Measurements from ENCODE around the gene ELMO1. TPM values are rescaled to one million over a fixed set of nuclear protein-coding genes. Genes with fewer than 3 reads are reported as not detected.

ELMO1 gene
- total and polyA plus RNA-seq, 2 donors from 2014 or later = 6.0 to 35.4 TPM

DNA sequence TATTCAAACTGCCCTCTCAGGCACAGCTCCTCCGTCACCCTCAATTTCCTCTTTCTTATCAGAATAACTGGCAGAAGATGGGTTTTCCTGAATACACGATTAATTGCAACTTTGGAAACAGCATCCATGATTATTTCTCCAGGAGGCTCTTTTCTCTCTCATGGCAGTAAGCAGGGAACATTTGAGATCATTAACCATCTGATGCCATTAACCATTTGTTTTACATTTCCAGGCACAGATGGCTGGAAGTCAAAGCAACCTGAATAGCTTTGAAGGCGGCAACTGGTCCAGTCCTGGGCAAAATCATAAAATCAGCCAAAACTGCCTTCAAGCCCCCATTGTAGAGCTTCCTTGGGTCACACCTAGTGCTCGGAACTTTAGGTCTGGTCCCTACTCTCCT, 434.9 kb downstream of the ELMO1 start:
- no peaks in the 10 kb centered on the region for H3K9me3 ChIP-seq (ENCODE audit: control insufficient read depth in 2 of 3, insufficient read depth in 1 of 3, low read length in 3 of 3)
- no peak overlapping the region for H3K4me3 ChIP-seq (ENCODE audit: low read length in 3 of 3)
- H3K36me3 ChIP-seq (ENCODE audit: control insufficient read depth in 2 of 3, insufficient read depth in 3 of 3, low read length in 3 of 3) = no peaks in the 10 kb centered on the region
- intact Hi-C loops (cut with DNase I) = no loop called here
- no peaks in the 10 kb centered on the region for H3K27me3 ChIP-seq (ENCODE audit: control insufficient read depth, insufficient read depth, low read length)
- no peak overlapping the region for H3K27ac ChIP-seq (ENCODE audit: low read depth in 2 of 2, low read length in 2 of 2)
- DNase-seq (peak in 1 of 5 donors; percentile 11), FAIRE-seq (no peak)
- no peak overlapping the region for H3K9ac ChIP-seq (ENCODE audit: low read length in 3 of 3)
- TF ChIP-seq, protein P1, sequence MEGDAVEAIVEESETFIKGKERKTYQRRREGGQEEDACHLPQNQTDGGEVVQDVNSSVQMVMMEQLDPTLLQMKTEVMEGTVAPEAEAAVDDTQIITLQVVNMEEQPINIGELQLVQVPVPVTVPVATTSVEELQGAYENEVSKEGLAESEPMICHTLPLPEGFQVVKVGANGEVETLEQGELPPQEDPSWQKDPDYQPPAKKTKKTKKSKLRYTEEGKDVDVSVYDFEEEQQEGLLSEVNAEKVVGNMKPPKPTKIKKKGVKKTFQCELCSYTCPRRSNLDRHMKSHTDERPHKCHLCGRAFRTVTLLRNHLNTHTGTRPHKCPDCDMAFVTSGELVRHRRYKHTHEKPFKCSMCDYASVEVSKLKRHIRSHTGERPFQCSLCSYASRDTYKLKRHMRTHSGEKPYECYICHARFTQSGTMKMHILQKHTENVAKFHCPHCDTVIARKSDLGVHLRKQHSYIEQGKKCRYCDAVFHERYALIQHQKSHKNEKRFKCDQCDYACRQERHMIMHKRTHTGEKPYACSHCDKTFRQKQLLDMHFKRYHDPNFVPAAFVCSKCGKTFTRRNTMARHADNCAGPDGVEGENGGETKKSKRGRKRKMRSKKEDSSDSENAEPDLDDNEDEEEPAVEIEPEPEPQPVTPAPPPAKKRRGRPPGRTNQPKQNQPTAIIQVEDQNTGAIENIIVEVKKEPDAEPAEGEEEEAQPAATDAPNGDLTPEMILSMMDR (IDR thresholded peaks at IDR 0.05; ENCODE audit: borderline replicate concordance, extremely low read depth, insufficient read depth) = no peak
- no peaks in the 10 kb centered on the region for H3K4me1 ChIP-seq (ENCODE audit: control insufficient read depth in 2 of 3, insufficient read depth in 2 of 3, low read depth in 1 of 3, low read length in 3 of 3)

DNA sequence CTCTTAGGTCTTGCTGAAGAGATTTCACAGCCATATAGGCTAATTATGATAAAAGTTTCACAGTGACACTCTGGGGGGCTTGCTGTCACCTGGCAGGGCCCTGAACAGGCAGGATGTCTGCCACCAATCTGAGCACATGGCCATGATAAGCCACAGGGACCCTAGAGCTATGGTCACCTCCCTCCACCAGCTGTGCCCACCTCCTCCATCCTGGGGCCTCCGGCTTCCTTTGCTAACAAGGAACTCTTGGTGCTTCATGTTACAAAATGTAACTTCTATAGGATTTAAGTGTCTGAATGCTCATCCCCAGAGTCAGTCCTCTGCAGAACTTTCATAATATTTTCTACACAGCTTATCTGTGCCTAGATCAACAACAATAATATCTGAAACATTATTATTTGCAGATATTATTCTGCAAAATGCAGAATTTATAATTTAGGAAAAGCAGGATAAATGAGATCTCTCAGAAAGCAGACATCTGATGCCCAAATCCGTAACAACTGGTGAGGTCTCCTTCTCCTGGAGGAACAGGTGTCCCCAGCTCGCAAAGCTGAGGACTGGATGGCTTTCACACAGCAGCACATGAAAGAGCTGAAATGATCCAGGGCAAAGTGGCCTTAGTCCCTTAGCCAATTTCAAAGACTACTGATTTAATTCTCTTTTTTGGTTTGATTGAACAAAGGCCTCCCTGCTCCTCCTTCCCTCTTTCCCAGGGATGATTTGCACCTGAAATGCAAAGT, 437.3 kb downstream of the ELMO1 start:
- no peak for DNase-seq
- Histone ChIP-seq H3K4me3 (ENCODE audit: low read length in 3 of 3) (no peak overlapping the region), H3K4me1 (ENCODE audit: control insufficient read depth in 2 of 3, insufficient read depth in 2 of 3, low read depth in 1 of 3, low read length in 3 of 3) (no peaks in the 10 kb centered on the region), H3K27ac (ENCODE audit: low read depth in 2 of 2, low read length in 2 of 2) (no peak overlapping the region), H3K9me3 (ENCODE audit: control insufficient read depth in 2 of 3, insufficient read depth in 1 of 3, low read length in 3 of 3) (no peaks in the 10 kb centered on the region), H3K9ac (ENCODE audit: low read length in 3 of 3) (no peak overlapping the region), H3K27me3 (ENCODE audit: control insufficient read depth, insufficient read depth, low read length) (no peaks in the 10 kb centered on the region), H3K36me3 (ENCODE audit: control insufficient read depth in 2 of 3, insufficient read depth in 3 of 3, low read length in 3 of 3) (no peaks in the 10 kb centered on the region)
- TF ChIP-seq, protein P1 (IDR thresholded peaks at IDR 0.05; ENCODE audit: borderline replicate concordance, extremely low read depth, insufficient read depth) = no peak
- intact Hi-C loops (cut with DNase I) = no loop called here
- FAIRE-seq = no peak

DNA sequence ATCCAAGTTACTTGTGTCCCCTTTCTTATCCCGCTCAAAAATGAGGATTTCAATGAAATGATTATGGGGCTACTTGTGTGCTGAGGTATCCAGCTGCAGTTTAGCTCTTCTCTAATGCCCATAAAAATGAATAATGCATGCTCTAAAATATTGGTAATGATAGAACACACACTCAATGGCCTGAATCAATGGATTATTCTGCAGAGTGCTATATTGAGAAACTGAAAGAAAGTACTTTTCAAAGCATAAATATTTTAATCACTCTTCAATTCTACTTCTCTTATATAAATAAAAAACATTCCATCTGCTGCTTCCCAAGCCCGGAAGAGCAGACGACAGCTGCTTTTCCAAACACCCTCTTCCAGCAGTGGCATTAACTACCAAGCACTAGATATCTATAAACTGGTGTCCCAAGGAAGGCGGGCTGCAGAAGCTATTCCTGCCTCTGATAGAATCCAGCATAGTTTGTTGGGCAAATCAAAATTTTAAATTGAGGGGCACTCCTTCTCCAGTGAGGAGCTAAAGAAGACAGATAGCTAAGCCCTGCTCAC, 439.5 kb downstream of the ELMO1 start:
- TF ChIP-seq, protein P1 (IDR thresholded peaks at IDR 0.05; ENCODE audit: borderline replicate concordance, extremely low read depth, insufficient read depth) = no peak
- no peak overlapping the region for H3K4me3 ChIP-seq (ENCODE audit: low read length in 3 of 3)
- no peaks in the 10 kb centered on the region for H3K36me3 ChIP-seq (ENCODE audit: control insufficient read depth in 2 of 3, insufficient read depth in 3 of 3, low read length in 3 of 3)
- FAIRE-seq = no peak
- no peaks in the 10 kb centered on the region for H3K4me1 ChIP-seq (ENCODE audit: control insufficient read depth in 2 of 3, insufficient read depth in 2 of 3, low read depth in 1 of 3, low read length in 3 of 3)
- H3K9me3 ChIP-seq (ENCODE audit: control insufficient read depth in 2 of 3, insufficient read depth in 1 of 3, low read length in 3 of 3) = no peaks in the 10 kb centered on the region
- H3K27ac ChIP-seq (ENCODE audit: low read depth in 2 of 2, low read length in 2 of 2) = no peak overlapping the region
- no peak overlapping the region for H3K9ac ChIP-seq (ENCODE audit: low read length in 3 of 3)
- no peak for DNase-seq
- intact Hi-C loops (cut with DNase I) = no loop called here
- H3K27me3 ChIP-seq (ENCODE audit: control insufficient read depth, insufficient read depth, low read length) = no peaks in the 10 kb centered on the region

Data from kidney (tissue), 14 donors.